Measurements from ENCODE around the gene RASSF10. TPM values are rescaled to one million over a fixed set of nuclear protein-coding genes. Genes with fewer than 3 reads are reported as not detected.
"Not testable (repeated sequence)": the region's sequence is repeated elsewhere in the genome, so short reads cannot be mapped to it uniquely, and the experiment has no call there.

Gene RASSF10
- total and polyA plus RNA-seq, 2 donors (not counting 1 experiment from before 2014, with no cell fraction given) = not detected

- Histone ChIP-seq H3K27me3 (replicated peaks in 1 of 4; ENCODE audit: control extremely low read depth in 1 of 4, control insufficient read depth in 3 of 4, insufficient read depth in 4 of 4, low read length in 3 of 4) (no peaks in the 10 kb centered on the region), H3K79me2 (ENCODE audit: control insufficient read depth, insufficient read depth, low read length) (no peaks in the 10 kb centered on the region), H3K9ac (ENCODE audit: low read length) (no peak overlapping the region), H3K4me3 (ENCODE audit: control extremely low read depth in 1 of 5, extremely low read depth in 1 of 5, insufficient read depth in 1 of 5, low read depth in 2 of 5, low read length in 4 of 5) (no peak overlapping the region), H3K36me3 (replicated peaks in 1 of 2; ENCODE audit: control extremely low read depth in 1 of 2, control insufficient read depth in 1 of 2, extremely low read depth in 1 of 2, insufficient read depth in 2 of 2, low read length in 1 of 2) (no peaks in the 10 kb centered on the region), H4K20me1 (ENCODE audit: control insufficient read depth, insufficient read depth, low read length, poor library complexity, severe bottlenecking) (no peaks in the 10 kb centered on the region), H2AFZ (ENCODE audit: insufficient read depth, low read depth, low read length, poor library complexity, severe bottlenecking) (no peak overlapping the region), H3K4me2 (replicated peaks; ENCODE audit: low read depth, low read length, poor library complexity, severe bottlenecking) (no peak overlapping the region), H3K9me3 (ENCODE audit: control extremely low read depth in 1 of 3, control insufficient read depth in 2 of 3, insufficient read depth in 1 of 3, low read length in 2 of 3) (no peaks in the 10 kb centered on the region), H3K27ac (ENCODE audit: low read length in 2 of 2) (no peak overlapping the region), H3K4me1 (ENCODE audit: control insufficient read depth in 2 of 2, insufficient read depth in 2 of 2, low read length in 2 of 2) (no peaks in the 10 kb centered on the region)
- DNase-seq (no peak), ATAC-seq (ENCODE audit: low read depth) (no peak)
- H3K9me3 Mint-ChIP-seq (ENCODE audit: insufficient read depth) = no peaks in the 10 kb centered on the region
- POLR2A ChIA-PET = no interaction called here
- 80% methylated on average over 1 of the region's 4 CpGs for WGBS (ENCODE audit: insufficient coverage)
- no peak for TF ChIP-seq CTCF (IDR thresholded peaks at IDR 0.05)
- TF ChIP-seq EZH2 (IDR thresholded peaks at IDR 0.05; ENCODE audit: borderline replicate concordance, insufficient read depth, low read depth, low read length, poor library complexity, severe bottlenecking) = no peak
- H3K4me1 Mint-ChIP-seq = no peaks in the 10 kb centered on the region
- H3K4me3 Mint-ChIP-seq = no peak overlapping the region
- peaks cover 7% of the 10 kb centered on the region for H3K27me3 Mint-ChIP-seq
- intact Hi-C loops (cut with micrococcal nuclease) = no loop called here
- no peak overlapping the region for H3K27ac Mint-ChIP-seq
- CTCF ChIA-PET = no interaction called here
Observed at GRCh38 chr11:13043912-13044628, 35.0 kb downstream of the RASSF10 start.

- POLR2A ChIA-PET; CTCF ChIA-PET; H3K4me1 ChIP-seq (ENCODE audit: control insufficient read depth in 2 of 2, insufficient read depth in 2 of 2, low read length in 2 of 2): not testable (repeated sequence)
Observed at GRCh38 chr11:13045089-13045488, 36.0 kb downstream of the RASSF10 start.

More at GRCh38 chr11:13045089-13045488, 36.0 kb downstream of the RASSF10 start:
- H3K9ac ChIP-seq (ENCODE audit: low read length); H3K4me1 Mint-ChIP-seq; H3K4me3 ChIP-seq (ENCODE audit: control extremely low read depth in 1 of 5, extremely low read depth in 1 of 5, insufficient read depth in 1 of 5, low read depth in 2 of 5, low read length in 4 of 5); H2AFZ ChIP-seq (ENCODE audit: insufficient read depth, low read depth, low read length, poor library complexity, severe bottlenecking); H3K27me3 Mint-ChIP-seq; H3K9me3 Mint-ChIP-seq (ENCODE audit: insufficient read depth); intact Hi-C loops (cut with micrococcal nuclease); H3K9me3 ChIP-seq (ENCODE audit: control extremely low read depth in 1 of 3, control insufficient read depth in 2 of 3, insufficient read depth in 1 of 3, low read length in 2 of 3); ATAC-seq (ENCODE audit: low read depth); H3K4me2 ChIP-seq (replicated peaks; ENCODE audit: low read depth, low read length, poor library complexity, severe bottlenecking); H3K27ac ChIP-seq (ENCODE audit: low read length in 2 of 2); H3K27ac Mint-ChIP-seq; DNase-seq; H3K4me3 Mint-ChIP-seq; H3K79me2 ChIP-seq (ENCODE audit: control insufficient read depth, insufficient read depth, low read length); H4K20me1 ChIP-seq (ENCODE audit: control insufficient read depth, insufficient read depth, low read length, poor library complexity, severe bottlenecking); H3K36me3 ChIP-seq (replicated peaks in 1 of 2; ENCODE audit: control extremely low read depth in 1 of 2, control insufficient read depth in 1 of 2, extremely low read depth in 1 of 2, insufficient read depth in 2 of 2, low read length in 1 of 2); H3K27me3 ChIP-seq (replicated peaks in 1 of 4; ENCODE audit: control extremely low read depth in 1 of 4, control insufficient read depth in 3 of 4, insufficient read depth in 4 of 4, low read length in 3 of 4): not testable (repeated sequence)
- WGBS (ENCODE audit: insufficient coverage) = 90% methylated on average over 2 of the region's 8 CpGs

Data from B cell (primary cell).